Measurements from ENCODE around the gene PRIMA1. TPM values are rescaled to one million over a fixed set of nuclear protein-coding genes. Genes with fewer than 3 reads are reported as not detected.

The PRIMA1 gene
- total RNA-seq, 1 experiment from 2014 or later, result not detected

- DNase-seq (ENCODE audit: low spot score), result no peak
Observed at GRCh38 chr14:93732524-93732923, 55.8 kb downstream of the PRIMA1 start.

GRCh38 chr14:93731753-93732152 lies 56.5 kb downstream of the PRIMA1 start:
- no peak for DNase-seq (ENCODE audit: low spot score)

DNA sequence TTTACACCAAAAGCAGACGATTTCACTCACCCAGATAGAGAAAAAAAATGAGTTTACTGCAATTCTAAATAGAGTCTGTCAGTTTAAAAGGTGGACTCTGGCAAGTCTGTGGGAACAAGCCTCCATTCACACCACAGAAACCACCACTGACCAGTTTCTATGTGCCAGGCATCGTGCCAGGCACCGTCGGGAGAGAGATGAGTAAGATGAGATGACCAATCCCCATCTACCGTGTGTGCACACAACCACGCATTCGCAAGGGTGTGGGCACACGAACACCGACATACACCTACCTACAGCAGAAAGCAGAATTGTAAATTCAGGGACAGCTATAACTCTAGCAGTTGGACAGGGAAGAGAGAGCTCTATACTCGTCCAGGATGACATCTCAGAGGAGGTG lies 58.3 kb downstream of the PRIMA1 start:
- no peak for DNase-seq (ENCODE audit: low spot score)

- DNase-seq (ENCODE audit: low spot score), result no peak
Observed at GRCh38 chr14:93728651-93729016, 59.7 kb downstream of the PRIMA1 start.

GRCh38 chr14:93727917-93728650 lies 60.2 kb downstream of the PRIMA1 start:
- no peak for DNase-seq (ENCODE audit: low spot score)

DNA sequence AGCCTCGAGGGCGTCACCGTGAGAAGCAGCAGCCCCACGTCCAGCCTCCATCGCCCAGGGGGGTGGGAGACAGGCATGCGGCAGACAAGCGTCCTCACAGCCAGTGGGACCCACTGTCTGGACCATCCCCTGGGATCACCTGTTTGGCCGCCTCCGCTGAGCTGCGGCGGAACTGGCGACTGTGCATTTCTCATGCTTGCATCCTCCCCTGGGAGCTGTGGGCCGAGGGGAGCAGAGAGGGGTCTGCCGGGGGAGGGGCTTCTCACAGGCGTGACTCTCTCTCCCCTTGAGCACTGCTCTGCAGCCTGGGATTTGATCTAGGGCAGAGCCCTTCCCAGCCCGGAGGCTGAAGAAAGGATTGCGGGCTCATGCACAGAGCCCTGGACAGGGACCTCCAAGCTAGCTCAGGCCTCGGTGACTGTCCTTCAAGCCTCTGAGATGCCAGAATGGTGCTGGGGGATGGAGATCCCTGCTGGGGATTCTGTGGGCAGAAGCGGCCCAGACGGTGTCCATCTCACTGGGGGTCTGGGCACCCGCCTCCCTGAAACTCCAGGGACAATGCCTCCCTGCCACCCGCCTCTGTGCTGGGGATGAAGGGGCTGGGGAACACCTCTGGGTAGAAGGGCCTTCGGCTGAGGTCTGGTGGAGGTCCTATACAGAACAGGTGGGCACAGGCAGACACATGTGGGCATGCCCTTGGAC lies 61.1 kb downstream of the PRIMA1 start:
- DNase-seq (ENCODE audit: low spot score), result no peak

DNA sequence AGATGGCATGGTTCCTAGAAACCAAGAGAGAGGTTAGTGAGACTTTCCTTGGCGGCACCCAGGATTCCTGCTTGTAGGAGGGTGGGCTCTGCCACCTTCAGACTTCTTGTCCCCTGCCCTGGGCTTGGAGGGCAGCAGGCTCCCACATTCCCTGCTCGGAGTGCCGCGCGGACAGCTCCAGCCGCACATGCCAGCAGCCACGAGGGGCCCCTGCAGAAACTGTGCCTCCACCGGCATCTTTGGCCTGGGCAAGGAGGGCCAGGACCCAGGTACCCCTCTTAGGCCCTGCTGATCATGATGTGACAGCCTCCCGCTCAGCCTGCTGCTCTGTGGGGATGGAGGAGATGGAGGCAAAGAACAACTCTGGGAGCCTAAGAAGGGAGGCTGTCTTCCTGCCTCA lies 62.3 kb downstream of the PRIMA1 start:
- DNase-seq (ENCODE audit: low spot score), result no peak

DNA sequence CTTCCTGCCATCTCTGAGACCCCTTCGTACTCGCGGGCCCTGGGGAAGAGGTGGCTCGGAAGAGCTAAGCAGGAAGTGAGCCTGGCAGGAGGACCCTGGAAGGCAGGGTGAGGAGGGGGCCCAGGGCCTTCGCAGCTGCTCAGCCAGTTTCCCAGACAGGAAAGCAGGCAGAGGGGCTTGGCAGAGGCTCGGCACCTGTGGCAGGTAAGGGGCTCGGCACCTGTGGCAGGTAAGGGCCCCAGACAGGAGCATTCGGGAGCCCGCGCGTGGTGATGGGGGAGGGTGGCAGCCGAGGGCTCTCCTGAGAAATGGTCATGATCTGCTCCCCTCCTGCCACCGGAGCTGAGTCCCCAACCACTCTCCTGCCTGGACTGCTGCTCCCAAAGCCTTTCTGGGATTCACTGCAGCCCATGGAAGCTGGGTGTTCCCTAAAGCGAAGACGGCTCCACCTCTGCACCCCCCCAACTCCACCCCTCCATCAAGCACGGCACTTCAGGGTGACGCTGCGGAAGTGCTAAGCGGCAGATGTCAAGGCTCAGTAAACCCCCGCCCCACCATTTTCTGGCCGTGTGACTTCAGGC lies 63.2 kb downstream of the PRIMA1 start:
- DNase-seq (ENCODE audit: low spot score), result no peak

GRCh38 chr14:93723001-93723400 lies 65.3 kb downstream of the PRIMA1 start:
- no peak for DNase-seq (ENCODE audit: low spot score)

DNA sequence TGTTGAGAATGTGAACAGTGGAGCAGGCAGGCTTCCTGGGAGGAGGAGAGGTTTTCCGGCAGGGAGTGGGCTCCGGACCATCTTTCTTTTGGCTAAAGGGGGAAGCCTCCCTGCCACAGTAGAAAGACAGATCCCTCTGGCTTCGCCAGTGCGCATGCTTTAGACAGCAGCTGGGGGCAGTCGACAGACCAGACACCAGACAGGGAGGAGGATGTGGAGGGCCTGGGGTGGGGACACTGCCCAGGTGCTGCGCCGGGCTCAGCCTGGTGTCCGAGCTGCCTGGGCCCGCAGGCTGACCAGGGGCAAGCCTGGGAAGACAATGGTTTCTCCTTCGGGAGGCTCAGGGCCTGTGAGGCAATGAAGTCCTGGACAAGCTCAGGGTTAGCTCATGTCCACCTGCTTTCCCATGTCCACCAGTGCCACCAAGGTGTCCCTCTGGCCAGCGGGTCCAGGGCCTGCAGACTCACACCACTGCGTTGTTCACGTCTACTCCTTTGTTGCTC lies 67.3 kb downstream of the PRIMA1 start:
- DNase-seq (ENCODE audit: low spot score), result no peak

- DNase-seq (ENCODE audit: low spot score), result no peak
Observed at GRCh38 chr14:93720076-93720815, 68.0 kb downstream of the PRIMA1 start.

- no peak for DNase-seq (ENCODE audit: low spot score)
Observed at GRCh38 chr14:93719256-93719655, 69.0 kb downstream of the PRIMA1 start.

DNA sequence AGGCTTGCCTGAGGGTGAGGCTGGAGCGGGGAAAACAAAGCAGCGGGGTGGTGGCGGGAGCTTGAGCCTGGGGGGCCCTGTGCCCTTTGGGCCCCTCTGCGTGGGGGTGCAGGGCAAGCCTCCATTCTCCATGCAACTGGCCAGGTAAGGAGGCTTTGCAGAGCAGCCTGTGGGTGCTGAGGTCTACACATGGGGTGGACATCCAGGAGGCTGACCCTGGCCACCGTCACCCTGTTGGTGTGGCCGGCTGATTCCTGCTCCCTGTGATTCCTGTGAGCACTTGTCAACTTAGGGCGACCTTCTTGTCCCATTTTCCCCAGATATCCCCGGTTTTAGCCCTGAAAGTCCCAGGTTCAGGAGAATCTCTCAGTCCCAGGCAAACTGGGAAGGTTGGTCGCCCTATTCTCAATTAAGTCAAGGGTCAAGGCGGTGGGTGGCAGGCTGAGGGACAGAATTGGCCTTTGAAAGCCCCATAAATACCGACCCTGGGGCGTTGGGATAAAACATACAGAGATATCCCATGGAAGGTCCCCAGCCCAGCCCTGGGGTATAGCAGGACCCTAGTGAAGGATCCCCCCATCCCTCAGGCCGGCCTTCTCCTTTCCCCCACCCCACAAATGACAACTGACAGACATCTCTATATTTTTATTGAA lies 70.5 kb downstream of the PRIMA1 start:
- DNase-seq (ENCODE audit: low spot score), result no peak

DNA sequence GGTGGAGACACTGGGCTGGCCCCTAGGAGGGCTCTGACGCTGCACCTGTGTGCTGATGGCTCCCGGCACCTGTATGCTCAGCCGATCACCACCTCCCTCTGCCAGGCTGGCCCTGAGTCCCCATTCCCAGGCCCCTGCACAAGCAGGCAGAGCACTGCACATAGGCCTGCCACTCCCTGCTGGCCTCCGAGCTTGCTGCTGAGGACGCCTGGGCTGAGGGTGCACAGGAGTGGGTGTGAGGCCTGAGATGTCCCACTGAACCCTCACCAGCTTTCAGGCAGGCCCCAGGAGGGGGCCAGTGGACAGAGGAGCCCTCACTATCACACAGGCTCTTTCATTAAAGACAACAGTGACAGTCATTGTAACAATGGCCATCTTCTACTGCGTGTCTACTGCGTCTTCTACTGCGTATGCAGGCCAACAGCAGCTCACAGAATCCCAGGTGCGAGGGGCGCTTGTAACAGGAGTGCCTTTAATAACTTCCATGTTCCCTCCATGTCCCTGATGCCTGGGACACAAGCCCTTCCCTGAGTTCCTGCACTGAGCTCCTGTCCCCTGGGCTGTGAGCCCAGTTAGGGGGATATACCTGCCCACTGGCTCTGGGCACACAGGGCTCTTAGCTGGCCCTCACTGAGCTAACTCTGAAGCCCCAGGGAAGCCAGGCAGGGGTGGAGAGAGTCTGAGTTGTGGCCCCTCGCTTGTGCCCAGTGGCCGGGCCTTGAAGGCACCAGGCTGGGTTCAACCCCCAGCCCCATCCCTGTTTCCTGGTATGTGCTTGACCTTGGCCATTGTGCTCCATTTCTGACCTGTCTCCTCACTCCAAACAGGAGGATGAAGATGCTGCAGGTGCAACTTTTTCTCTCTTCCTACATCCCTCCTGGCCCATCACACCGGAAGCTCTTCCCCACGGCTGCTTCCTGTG lies 71.3 kb downstream of the PRIMA1 start:
- no peak for DNase-seq (ENCODE audit: low spot score)

DNA sequence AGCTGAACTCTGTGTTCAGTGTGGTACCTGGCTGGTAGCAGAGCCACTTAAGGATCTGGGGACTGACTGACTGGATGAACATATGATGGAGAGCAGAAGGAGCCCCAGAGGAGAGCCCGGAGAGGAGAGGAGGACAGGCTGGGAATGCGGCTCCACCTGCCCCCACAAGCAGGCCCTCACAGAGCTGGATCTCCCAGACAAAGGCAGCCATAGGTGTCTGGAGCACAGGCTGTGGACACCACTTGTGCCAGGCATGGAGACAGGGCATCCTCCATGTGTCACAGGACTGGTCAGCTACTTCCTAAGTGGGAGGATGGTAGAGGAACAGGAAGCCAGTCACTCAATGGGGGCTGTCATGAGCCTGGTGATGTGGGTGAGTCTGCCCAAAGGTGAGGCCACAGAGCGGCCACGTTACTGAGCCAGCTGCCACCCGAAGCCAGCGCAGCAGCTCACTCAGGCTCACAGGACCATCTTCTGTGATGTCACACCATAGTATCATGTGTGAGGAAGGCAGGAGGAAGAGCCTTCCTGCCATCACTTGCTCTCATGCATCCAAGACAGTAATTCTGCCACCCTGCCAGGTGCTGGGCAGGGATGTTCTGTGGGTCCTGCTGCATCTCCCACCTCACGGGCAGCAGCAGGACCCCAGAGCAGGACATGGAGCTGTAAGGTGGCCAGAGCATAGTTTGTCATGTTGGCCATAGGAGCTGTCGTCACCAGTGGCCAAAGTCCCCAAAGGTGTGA lies 72.1 kb downstream of the PRIMA1 start:
- no peak for DNase-seq (ENCODE audit: low spot score)

GRCh38 chr14:93715279-93715927 lies 72.9 kb downstream of the PRIMA1 start:
- no peak for DNase-seq (ENCODE audit: low spot score)

- no peak for DNase-seq (ENCODE audit: low spot score)
Observed at GRCh38 chr14:93714605-93715004, 73.7 kb downstream of the PRIMA1 start.

DNA sequence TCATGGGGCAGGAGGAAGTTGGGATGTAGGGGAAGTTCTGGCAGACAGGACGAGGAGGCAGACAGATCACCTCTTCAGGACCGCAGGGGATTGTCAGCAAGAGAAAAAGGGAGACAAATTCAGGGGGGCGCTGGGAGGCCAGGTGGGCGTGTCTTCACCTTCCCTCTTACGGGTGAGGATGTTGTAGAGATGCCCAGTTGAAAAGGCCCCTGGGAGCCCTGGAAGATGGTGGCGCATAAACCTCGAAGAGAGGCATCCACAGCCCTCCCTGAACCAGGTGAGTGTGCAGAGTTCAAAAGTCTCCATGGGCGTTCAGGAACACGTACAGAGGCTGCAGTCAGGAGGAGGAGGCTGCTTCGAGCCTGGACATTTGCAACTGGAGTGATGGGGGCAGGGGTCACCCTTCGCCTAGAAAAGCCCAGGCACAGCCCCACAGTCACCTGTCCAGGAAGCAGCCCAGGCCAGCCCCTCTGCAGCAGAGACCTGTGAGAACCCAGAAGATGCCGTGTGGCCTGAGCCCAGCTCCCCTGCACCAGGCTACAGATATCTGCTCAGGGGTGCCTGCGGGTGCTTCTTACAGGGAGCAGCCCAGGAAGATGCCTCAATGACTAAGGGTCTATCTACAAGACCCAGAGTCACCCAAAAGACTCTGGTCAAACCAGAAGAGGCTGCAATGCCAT lies 74.4 kb downstream of the PRIMA1 start:
- no peak for DNase-seq (ENCODE audit: low spot score)
